Measurements from ENCODE around the gene AHSA1.
A peak's percentile ranks its signal among the peaks of the same experiment; 100 is the strongest.
"Not testable (repeated sequence)": the region's sequence is repeated elsewhere in the genome, so short reads cannot be mapped to it uniquely, and the experiment has no call there.

The AHSA1 gene

GRCh38 chr14:77457522-77458248, at the start of gene AHSA1, which contains the start of gene VIPAS39:
AHSA1 (plus strand) TSS chr14:77458093; CDS start chr14:77458190, 97 bp downstream.
VIPAS39 (minus strand) TSS chr14:77457601; CDS start chr14:77454102, 3,499 bp downstream.
- H3K4me3 ChIP-seq (ENCODE audit: low read depth, low read length) = peak within 1 kb of the TSS; percentile 99
- DNase-seq (ENCODE audit: low read depth) = peak; percentile 98

- no peak overlapping the region for H3K4me3 ChIP-seq (ENCODE audit: low read depth, low read length)
- no peak for DNase-seq (ENCODE audit: low read depth)
Measured at GRCh38 chr14:77409131-77409533, 48.8 kb upstream of the AHSA1 start.

- DNase-seq (ENCODE audit: low read depth); H3K4me3 ChIP-seq (ENCODE audit: low read depth, low read length): not testable (repeated sequence)
Measured at GRCh38 chr14:77415403-77416030, 42.4 kb upstream of the AHSA1 start.

- not testable (repeated sequence) for DNase-seq (ENCODE audit: low read depth); H3K4me3 ChIP-seq (ENCODE audit: low read depth, low read length)
Measured at GRCh38 chr14:77416098-77416497, 41.8 kb upstream of the AHSA1 start.

- DNase-seq (ENCODE audit: low read depth) = no peak
- H3K4me3 ChIP-seq (ENCODE audit: low read depth, low read length) = no peak overlapping the region
Measured at GRCh38 chr14:77416836-77417235, 41.1 kb upstream of the AHSA1 start.

GRCh38 chr14:77421201-77421600, 36.7 kb upstream of the AHSA1 start:
- peak; percentile 9 for DNase-seq (ENCODE audit: low read depth)
- no peak overlapping the region for H3K4me3 ChIP-seq (ENCODE audit: low read depth, low read length)

GRCh38 chr14:77423423-77423822, 34.5 kb upstream of the AHSA1 start, which contains the start of gene NOXRED1:
NOXRED1 (minus strand) TSS chr14:77423523; CDS start chr14:77422889, 634 bp downstream.
- no peak for DNase-seq (ENCODE audit: low read depth)
- no peak within 1 kb of the TSS for H3K4me3 ChIP-seq (ENCODE audit: low read depth, low read length)

GRCh38 chr14:77424862-77425261, 33.0 kb upstream of the AHSA1 start:
- no peak for DNase-seq (ENCODE audit: low read depth)

GRCh38 chr14:77426396-77426795, 31.5 kb upstream of the AHSA1 start:
- DNase-seq (ENCODE audit: low read depth) = no peak
- H3K4me3 ChIP-seq (ENCODE audit: low read depth, low read length) = no peak overlapping the region

More at GRCh38 chr14:77424862-77425261, 33.0 kb upstream of the AHSA1 start:
- no peak overlapping the region for H3K4me3 ChIP-seq (ENCODE audit: low read depth, low read length)

- H3K4me3 ChIP-seq (ENCODE audit: low read depth, low read length) = no peak overlapping the region
- no peak for DNase-seq (ENCODE audit: low read depth)
Measured at GRCh38 chr14:77436042-77436441, 21.9 kb upstream of the AHSA1 start.

GRCh38 chr14:77438596-77438995, 19.3 kb upstream of the AHSA1 start:
- H3K4me3 ChIP-seq (ENCODE audit: low read depth, low read length) = no peak overlapping the region
- DNase-seq (ENCODE audit: low read depth) = no peak

GRCh38 chr14:77439861-77440260, 18.0 kb upstream of the AHSA1 start:
- H3K4me3 ChIP-seq (ENCODE audit: low read depth, low read length) = no peak overlapping the region
- no peak for DNase-seq (ENCODE audit: low read depth)

GRCh38 chr14:77442196-77442595, 15.7 kb upstream of the AHSA1 start:
- H3K4me3 ChIP-seq (ENCODE audit: low read depth, low read length) = no peak overlapping the region
- DNase-seq (ENCODE audit: low read depth) = no peak

GRCh38 chr14:77455966-77456640, 1.8 kb upstream of the AHSA1 start:
- H3K4me3 ChIP-seq (ENCODE audit: low read depth, low read length) = no peak overlapping the region
- no peak for DNase-seq (ENCODE audit: low read depth)

- no peak for DNase-seq (ENCODE audit: low read depth)
- H3K4me3 ChIP-seq (ENCODE audit: low read depth, low read length) = peak overlapping the region; percentile 99
Measured at GRCh38 chr14:77457115-77457521, 775 bp upstream of the AHSA1 start.

GRCh38 chr14:77458249-77458950, 507 bp downstream of the AHSA1 start:
- peak overlapping the region; percentile 99 for H3K4me3 ChIP-seq (ENCODE audit: low read depth, low read length)
- DNase-seq (ENCODE audit: low read depth) = no peak

GRCh38 chr14:77459072-77459723, 1.3 kb downstream of the AHSA1 start:
- peak; percentile 31 for DNase-seq (ENCODE audit: low read depth)
- H3K4me3 ChIP-seq (ENCODE audit: low read depth, low read length) = peak overlapping the region; percentile 99

- DNase-seq (ENCODE audit: low read depth) = no peak
Measured at GRCh38 chr14:77467801-77468200, 9.9 kb downstream of the AHSA1 start.

GRCh38 chr14:77469067-77469505, 11.2 kb downstream of the AHSA1 start:
- H3K4me3 ChIP-seq (ENCODE audit: low read depth, low read length) = no peak overlapping the region
- no peak for DNase-seq (ENCODE audit: low read depth)

More at GRCh38 chr14:77467801-77468200, 9.9 kb downstream of the AHSA1 start:
- H3K4me3 ChIP-seq (ENCODE audit: low read depth, low read length) = no peak overlapping the region
